Stomach (tissue), 9 donors: ENCODE measurements around the gene DRGX. TPM values are rescaled to one million over a fixed set of nuclear protein-coding genes. Genes with fewer than 3 reads are reported as not detected.

Source experiments
- DNase-seq, 2 donors: peaks; one replicate each; pipeline versions ENCODE4 v3.0.0 to v3.0.0-alpha.2; 2013 to 2019
- H3K27ac ChIP-seq, 5 donors: fragments of 200-600 bp in 4 of 5; sonication (generic) in 4 of 5; one replicate each; pipeline ENCODE4 v1.5.1; 2013 to 2019; ENCODE audit warnings: mild to moderate bottlenecking in 1 of 5, moderate library complexity in 1 of 5
- H3K27me3 ChIP-seq, 3 donors: fragments of 200-600 bp; sonication (generic); one replicate each; pipeline ENCODE4 v1.5.1; 2017 to 2019; ENCODE audit warnings: mixed run types in 1 of 3
- H3K36me3 ChIP-seq, 4 donors: fragments of 200-600 bp; sonication (generic); 1 replicate in 3 of 4; 2 replicates in 1 of 4; pipeline ENCODE4 v1.5.1; 2016 to 2019
- H3K4me1 ChIP-seq, 4 donors: fragments of 200-600 bp; sonication (generic); one replicate each; pipeline ENCODE4 v1.5.1; 2016 to 2019
- H3K4me3 ChIP-seq, 4 donors: fragments of 200-600 bp; sonication (generic) in 3 of 4; one replicate each; pipeline ENCODE4 v1.5.1; 2016 to 2019; ENCODE audit warnings: mild to moderate bottlenecking in 1 of 4
- H3K9me3 ChIP-seq, 4 donors: fragments of 200-600 bp; sonication (generic); one replicate each; pipeline ENCODE4 v1.5.1; 2016 to 2019
- EP300 ChIP-seq: sonication (generic); formaldehyde crosslinking; IDR thresholded peaks from one replicate; pipeline ENCODE4 v1.6.1; 2017; ENCODE audit warnings: antibody characterized with exemption
- POLR2A ChIP-seq, 4 donors: fragments of 450-650 bp; IDR thresholded peaks; one replicate each; pipeline ENCODE4 v1.6.1; 2016; ENCODE audit warnings: antibody characterized with exemption in 4 of 4, control low read depth in 2 of 4, mild to moderate bottlenecking in 1 of 4, moderate library complexity in 1 of 4
- POLR2AphosphoS5 ChIP-seq, 3 donors: sonication (generic); formaldehyde crosslinking; IDR thresholded peaks; one replicate each; pipeline ENCODE4 v1.6.1; 2016; ENCODE audit warnings: antibody characterized with exemption in 3 of 3
- WGBS, 5 donors: extraction: QIAGEN DNeasy Blood & Tissue Kit in 3 of 5; methylation state at CpG; one replicate each; pipeline versions ENCODE4 v1.1.5 to v1.1.7; 2013 to 2018; 5-methylcytosine and 5-hydroxymethylcytosine counted together
- intact Hi-C: fragments of 100-400 bp; cut with DNase I; formaldehyde crosslinking; loops from one replicate; pipeline ENCODE4 v1.15.1; 2023; ENCODE audit warnings: low total_unique reads
- polyA plus RNA-seq, 3 donors: library from polyadenylated mRNA; stranded (reverse); fragments of 200-250 nt; gene quantifications; one replicate each; pipeline ENCODE4 v1.2.3, GENCODE V29; 2013
- total RNA-seq, 5 donors: library from RNA; depleted of rRNA; stranded (reverse); fragments of >200 nt; gene quantifications; one replicate each; pipeline versions ENCODE4 v1.1.0 to v1.2.3, GENCODE V29; 2014 to 2016
- TF ChIP-seq, protein P1 (sequence below), 7 experiments: fragments of 450-650 bp in 4 of 7; fragments of 200-600 bp in 3 of 7; sonication (generic) in 3 of 7; IDR thresholded peaks; one replicate each; pipeline ENCODE4 v1.5.1; 2016 to 2019; ENCODE audit warnings: antibody characterized with exemption in 7 of 7, control low read depth in 2 of 7, mild to moderate bottlenecking in 1 of 7
- donor health status: healthy with polysubstance abuse.
- donor health status: Bipolar disorder and iron deficiency.
- donor health status: healthy.

Gene DRGX
- total and polyA plus RNA-seq, 8 donors = not detected

DNA sequence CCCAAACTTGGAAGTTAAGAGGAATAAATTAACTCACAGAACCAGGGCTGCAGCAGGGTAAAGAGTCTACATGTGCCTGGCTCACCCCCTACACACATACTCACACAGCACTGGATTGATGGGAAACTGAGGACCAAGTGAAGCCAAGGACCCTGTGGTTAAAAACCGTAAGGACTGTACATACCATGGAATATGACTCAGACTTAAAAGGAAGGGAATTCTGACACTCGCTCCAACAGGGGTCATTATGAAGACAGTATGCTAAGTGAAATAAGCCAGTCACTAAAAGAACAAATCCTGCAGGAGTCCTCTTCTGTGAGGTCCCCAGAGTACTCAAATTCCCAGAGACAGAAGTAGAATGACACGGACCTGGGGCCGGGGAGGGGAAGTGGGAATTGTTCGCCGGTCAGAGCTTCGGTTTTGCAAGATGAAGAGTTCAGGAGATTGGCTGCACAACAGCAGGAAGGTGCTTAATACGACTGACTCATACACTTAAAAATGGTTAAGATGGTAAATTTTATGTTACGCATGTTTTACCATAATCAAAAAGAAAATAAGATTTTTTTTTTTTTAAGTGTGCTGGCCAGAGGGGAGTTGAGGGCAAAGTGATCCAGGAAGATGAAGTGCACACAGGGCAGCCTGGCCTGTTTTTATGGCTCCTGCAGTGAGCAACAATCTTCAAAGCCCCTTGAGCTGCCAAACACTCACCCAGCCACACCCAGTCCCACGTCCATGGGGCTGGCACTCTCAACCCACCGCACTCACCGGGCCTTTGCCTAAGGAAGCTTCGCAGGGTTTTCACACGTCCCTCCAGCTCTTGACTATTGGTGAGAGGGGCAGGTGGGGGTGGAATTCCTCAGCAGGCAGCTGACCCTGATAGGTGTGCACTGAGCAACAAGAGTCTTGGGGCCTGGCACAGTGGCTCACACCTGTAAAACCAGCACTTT, 26.4 kb downstream of the DRGX start:
- 62 to 71% (median 70%) methylated on average over 14 of the region's 14 CpGs for WGBS, 5 donors
- no peak overlapping the region for H3K27ac ChIP-seq
- peaks cover 0 to 30% (median 0%) of the 10 kb centered on the region in 3 donors for H3K27me3 ChIP-seq
- intact Hi-C loops = no loop called here
- no peaks in the 10 kb centered on the region for H3K36me3 ChIP-seq
- no peak for DNase-seq
- H3K4me3 ChIP-seq = no peak overlapping the region
- TF ChIP-seq EP300 (no peak), POLR2AphosphoS5 (IDR thresholded peaks at IDR 0.05) (no peak)
- TF ChIP-seq, protein P1, sequence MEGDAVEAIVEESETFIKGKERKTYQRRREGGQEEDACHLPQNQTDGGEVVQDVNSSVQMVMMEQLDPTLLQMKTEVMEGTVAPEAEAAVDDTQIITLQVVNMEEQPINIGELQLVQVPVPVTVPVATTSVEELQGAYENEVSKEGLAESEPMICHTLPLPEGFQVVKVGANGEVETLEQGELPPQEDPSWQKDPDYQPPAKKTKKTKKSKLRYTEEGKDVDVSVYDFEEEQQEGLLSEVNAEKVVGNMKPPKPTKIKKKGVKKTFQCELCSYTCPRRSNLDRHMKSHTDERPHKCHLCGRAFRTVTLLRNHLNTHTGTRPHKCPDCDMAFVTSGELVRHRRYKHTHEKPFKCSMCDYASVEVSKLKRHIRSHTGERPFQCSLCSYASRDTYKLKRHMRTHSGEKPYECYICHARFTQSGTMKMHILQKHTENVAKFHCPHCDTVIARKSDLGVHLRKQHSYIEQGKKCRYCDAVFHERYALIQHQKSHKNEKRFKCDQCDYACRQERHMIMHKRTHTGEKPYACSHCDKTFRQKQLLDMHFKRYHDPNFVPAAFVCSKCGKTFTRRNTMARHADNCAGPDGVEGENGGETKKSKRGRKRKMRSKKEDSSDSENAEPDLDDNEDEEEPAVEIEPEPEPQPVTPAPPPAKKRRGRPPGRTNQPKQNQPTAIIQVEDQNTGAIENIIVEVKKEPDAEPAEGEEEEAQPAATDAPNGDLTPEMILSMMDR (IDR thresholded peaks at IDR 0.05) = no peak
- no peaks in the 10 kb centered on the region for H3K4me1 ChIP-seq
- no peaks in the 10 kb centered on the region for H3K9me3 ChIP-seq

DNA sequence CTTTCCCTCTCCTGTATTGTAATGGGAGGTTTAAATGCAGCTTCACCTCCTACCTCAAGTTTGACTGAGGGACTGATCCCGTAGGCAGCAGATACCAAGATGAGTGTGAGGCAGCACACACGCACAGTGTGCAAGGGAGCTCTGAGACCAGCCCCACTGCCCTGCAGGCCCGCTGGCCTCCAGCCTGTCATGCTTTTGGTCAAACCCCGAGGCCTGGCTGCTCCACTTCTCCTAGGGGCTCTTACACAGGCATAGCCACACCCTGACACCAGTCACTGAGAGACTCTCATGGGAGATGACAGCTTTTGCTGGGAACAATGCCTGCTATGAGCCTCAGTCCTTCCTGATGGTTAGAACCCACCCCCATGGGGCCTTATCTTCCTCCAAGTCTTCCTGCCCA, 27.6 kb downstream of the DRGX start:
- TF ChIP-seq, protein P1 (IDR thresholded peaks at IDR 0.05) = no peak
- TF ChIP-seq POLR2AphosphoS5 (IDR thresholded peaks at IDR 0.05) = no peak
- no peak for TF ChIP-seq POLR2A (IDR thresholded peaks at IDR 0.05)
- TF ChIP-seq EP300 = no peak
- Histone ChIP-seq H3K9me3 (no peaks in the 10 kb centered on the region), H3K27me3 (peaks cover 0 to 30% (median 0%) of the 10 kb centered on the region in 3 donors), H3K27ac (no peak overlapping the region), H3K36me3 (no peaks in the 10 kb centered on the region), H3K4me1 (no peaks in the 10 kb centered on the region), H3K4me3 (no peak overlapping the region)
- intact Hi-C loops = no loop called here
- DNase-seq = no peak
- WGBS, 5 donors = 67 to 85% (median 80%) methylated on average over 3 to 4 of the region's 4 CpGs

DNA sequence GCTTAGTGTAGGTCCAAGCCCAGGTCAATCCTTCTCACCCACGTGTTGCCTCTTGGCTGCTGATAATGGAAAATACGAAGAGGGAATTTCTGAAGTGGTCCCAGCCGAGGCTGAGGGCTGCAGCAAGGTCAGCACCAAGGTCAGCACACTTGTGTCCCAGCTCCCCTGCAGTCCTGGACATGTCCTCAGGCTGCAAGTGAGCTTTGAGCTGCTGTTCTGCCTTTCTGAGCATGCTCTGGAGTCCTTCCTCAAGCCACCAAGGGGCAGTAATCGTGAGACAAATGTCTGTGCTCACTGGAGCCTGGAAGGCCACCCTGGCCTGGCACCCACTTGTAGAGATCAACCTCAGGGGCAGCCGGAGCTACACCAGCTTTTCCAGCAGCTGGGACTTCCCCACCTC, 28.3 kb downstream of the DRGX start:
- Histone ChIP-seq H3K36me3 (no peaks in the 10 kb centered on the region), H3K27me3 (peaks cover 0 to 30% (median 0%) of the 10 kb centered on the region in 3 donors), H3K4me1 (no peaks in the 10 kb centered on the region), H3K9me3 (no peaks in the 10 kb centered on the region), H3K27ac (no peak overlapping the region), H3K4me3 (no peak overlapping the region)
- TF ChIP-seq POLR2A (IDR thresholded peaks at IDR 0.05) (no peak), EP300 (no peak), POLR2AphosphoS5 (IDR thresholded peaks at IDR 0.05) (no peak)
- TF ChIP-seq, protein P1 (IDR thresholded peaks at IDR 0.05) = no peak
- intact Hi-C loops = no loop called here
- 27 to 46% (median 31%) methylated on average over 4 to 5 of the region's 5 CpGs for WGBS, 5 donors
- DNase-seq = no peak

DNA sequence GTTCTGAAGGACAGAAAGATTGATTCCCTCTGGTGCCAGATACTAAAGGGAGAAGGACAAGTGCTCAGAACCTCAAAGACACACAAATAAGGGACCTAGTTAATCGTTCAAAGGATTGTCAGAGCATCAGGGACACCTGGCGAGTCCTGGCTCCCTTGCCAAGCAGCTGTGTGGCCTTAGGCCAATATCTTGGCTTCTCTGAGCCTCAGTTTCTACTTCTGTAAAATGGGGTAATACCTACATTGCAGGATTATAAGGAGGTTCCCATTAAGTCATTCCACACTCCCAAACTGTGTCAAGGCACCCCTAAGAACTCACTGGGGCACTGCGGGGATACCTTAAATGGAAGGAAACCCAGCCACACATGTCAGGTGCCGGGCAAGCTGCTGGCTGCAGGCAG, 29.4 kb downstream of the DRGX start:
- intact Hi-C loops = no loop called here
- H3K4me3 ChIP-seq = no peak overlapping the region
- no peaks in the 10 kb centered on the region for H3K9me3 ChIP-seq
- TF ChIP-seq, protein P1 (IDR thresholded peaks at IDR 0.05) = no peak
- TF ChIP-seq POLR2AphosphoS5 (IDR thresholded peaks at IDR 0.05) (no peak), POLR2A (IDR thresholded peaks at IDR 0.05) (no peak), EP300 (no peak)
- H3K36me3 ChIP-seq = no peaks in the 10 kb centered on the region
- peaks cover 0 to 37% (median 0%) of the 10 kb centered on the region in 3 donors for H3K27me3 ChIP-seq
- H3K27ac ChIP-seq = no peak overlapping the region
- 72 to 79% (median 72%) methylated on average over 4 of the region's 4 CpGs for WGBS, 5 donors
- no peaks in the 10 kb centered on the region for H3K4me1 ChIP-seq
- no peak for DNase-seq
